ENCODE measurements around the gene LYPLA2.

DNA sequence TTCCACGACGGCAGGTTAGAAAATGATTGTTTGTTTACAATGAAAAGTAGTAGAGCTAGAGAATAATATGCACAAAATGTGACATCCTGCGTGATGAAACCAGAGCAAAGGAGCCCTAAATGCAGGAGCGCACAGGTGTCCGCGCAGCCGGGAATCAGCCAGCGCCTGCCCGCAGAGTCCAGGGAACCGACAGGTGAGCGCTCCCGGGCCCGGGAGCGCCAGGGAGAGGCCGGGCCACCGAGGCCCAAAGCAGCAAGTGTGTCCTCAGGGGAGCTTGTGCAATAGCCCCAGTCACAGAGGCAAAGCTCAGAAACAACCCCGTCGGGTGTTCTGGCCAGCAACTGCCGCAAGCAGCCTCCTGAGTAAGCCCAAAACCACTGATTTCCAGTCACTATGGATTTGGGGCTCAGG lies 10.4 kb downstream of the LYPLA2 start:
- TF ChIP-seq EZH2phosphoT487 (IDR thresholded peaks at IDR 0.05; ENCODE audit: insufficient read depth, low read depth) (no peak), EZH2 (IDR thresholded peaks at IDR 0.05; ENCODE audit: insufficient read depth, poor library complexity, severe bottlenecking) (no peak)

Measured in GM23248 (cell line).